NCI-H1092 (cell line): ENCODE results near the gene DNAH9.

Source experiments
- DNase-seq: peaks from one replicate; lab custom pipeline; 2025; lab: John Stamatoyannopoulos, UW

Gene DNAH9

GRCh38 chr17:11747441-11747840, 149.2 kb downstream of the DNAH9 start:
- no peak for DNase-seq

GRCh38 chr17:11757815-11758214, 159.5 kb downstream of the DNAH9 start:
- DNase-seq = no peak

DNA sequence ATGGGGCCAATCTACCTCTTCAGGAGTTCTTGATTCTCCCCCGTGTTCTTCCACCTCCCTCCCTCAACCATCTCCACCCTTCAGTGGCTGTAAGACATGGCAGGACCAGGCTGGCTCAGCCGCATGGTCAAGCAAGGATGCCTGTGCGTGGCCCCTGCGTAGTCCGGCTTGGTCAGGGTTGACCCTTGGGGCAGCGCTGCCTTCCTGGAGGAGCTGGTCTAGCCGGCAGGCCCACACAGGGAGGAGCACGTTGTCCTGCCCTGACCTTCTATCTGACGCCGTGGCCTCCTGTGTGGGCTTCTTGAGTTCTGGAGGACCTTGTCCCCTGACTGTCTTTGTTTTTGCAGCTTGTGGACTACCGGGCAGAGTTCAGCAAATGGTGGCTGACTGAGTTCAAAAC, 169.8 kb downstream of the DNAH9 start:
- DNase-seq = no peak

GRCh38 chr17:11768981-11769380, 170.7 kb downstream of the DNAH9 start:
- no peak for DNase-seq

DNA sequence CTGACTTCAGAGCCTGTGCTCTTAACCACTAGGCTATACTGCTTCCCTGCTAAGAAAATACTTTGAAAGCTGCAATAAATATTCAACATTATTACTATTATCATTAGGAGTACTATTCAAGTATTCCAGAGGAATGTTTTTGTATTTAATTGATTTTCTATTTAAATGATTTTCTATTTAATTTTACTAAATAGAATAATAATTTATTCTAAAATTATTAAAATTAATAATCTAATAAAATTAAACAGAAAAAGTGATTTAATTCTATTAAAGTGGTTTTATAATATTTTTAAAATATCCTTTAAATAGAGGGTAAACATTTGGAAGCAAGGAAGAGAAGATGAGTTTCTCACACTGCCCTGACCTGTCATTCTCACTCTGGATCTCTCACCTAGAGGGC, 173.8 kb downstream of the DNAH9 start:
- no peak for DNase-seq

- no peak for DNase-seq
These were observed 181.6 kb downstream of the DNAH9 start for GRCh38 chr17:11779892-11780291.

GRCh38 chr17:11780621-11781020, 182.4 kb downstream of the DNAH9 start:
- no peak for DNase-seq

DNA sequence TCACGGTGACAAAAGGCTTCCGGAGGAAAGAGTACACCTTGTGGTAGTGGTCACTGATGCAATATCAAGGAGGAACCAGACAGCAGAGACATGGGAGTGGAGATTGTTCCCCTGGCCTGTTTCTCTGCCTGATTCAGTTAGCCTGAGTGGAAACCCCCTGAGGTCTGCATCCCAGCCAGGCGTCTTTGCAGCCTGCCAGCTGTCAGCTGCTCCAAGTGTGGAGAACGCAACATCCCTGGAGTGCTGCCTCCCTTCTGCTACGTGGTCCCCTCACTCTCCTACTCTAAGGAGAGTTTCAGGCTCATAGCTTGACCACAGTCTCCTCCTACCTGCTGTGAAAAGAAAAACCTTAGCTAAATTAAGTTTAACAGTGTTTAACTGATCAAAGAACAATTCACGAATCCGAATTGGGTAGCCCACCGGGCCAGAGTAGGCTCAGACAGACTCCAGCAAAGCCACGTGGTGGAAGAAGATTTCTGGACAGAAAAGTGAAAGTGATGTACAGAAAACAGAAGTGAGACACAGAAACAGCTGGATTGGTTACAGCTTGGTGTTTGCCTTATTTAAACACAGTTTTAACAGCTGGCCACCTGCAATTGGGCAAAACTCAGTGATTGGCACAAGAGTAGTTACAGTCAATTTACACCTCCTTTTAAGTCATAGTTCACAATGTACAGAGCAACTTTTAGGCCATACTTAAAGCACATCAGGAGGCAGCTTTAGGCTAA, 188.6 kb downstream of the DNAH9 start:
- DNase-seq = no peak

- no peak for DNase-seq
These were observed 197.6 kb downstream of the DNAH9 start for GRCh38 chr17:11795906-11796305.

DNA sequence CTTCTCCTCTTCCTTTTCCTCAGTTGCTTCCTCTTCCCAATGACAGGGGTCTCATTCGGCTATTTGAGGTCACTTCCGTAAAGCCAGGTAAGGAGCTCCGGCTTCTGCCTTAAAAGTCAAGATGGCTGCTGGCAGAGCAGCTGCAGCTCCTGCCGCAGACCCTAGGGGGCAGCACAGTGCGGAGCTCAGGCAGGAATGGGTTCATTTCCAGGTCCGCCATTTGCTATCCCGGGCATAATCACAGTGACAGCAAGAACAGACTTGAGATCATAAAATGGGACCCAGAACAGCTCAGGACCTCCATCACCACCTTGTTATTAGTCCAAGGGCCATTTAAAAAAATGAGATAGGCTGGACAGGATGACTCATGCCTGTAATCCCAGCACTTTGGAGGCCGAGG, 199.5 kb downstream of the DNAH9 start:
- DNase-seq = no peak

DNA sequence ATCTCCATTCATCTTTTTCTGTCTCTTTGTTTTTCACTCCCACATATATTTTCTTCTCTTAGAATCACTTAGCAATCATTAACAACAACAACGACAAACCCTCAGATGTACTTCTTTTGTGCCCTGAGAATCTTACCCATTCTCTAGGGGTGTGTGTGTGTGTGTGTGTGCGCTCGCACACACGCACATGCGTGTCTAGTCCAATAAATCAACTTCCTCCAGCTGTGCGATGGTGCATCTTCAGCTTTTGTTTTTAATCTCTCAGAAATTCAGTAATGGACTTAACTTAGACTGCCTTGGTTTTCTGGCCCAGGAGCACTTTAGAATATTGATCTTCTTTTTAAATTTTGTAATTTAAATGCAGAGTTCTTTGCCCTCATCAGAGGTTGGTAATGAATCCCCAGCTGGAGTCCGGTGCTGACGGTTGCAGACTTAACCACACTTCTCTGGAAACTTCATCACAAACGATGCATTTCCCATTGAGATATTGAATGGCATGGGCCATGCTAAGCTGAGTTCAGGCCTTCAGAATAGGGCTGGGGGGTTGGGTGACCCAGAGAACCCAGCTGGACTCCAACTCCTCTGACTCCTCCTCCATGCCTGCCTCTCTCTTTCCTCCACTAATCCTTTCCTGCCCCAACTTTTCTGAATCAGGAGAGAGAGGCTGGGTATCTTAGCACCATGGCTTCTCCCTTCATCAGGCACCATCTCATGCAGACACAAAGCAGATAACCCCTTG, 205.1 kb downstream of the DNAH9 start:
- no peak for DNase-seq

DNA sequence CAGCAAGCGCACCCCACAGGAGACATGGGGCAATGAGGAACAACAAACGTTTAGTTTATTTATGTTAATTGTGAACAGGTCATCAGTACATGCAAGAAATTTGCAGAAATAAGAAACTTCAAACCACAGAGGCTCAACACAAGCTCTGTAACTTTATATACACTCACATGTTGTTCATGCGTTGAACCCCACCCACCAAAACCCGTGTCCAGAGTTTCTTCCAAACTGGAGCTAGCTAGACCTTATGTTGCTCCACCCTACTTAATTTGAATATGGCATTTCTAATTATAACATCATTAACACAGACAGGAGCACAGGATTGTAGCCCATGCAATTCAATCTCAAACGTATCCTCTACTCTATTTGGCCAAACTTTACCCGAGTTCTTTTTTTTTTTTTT, 206.9 kb downstream of the DNAH9 start:
- DNase-seq = no peak

- DNase-seq = no peak
These were observed 207.7 kb downstream of the DNAH9 start for GRCh38 chr17:11805952-11806351.

DNA sequence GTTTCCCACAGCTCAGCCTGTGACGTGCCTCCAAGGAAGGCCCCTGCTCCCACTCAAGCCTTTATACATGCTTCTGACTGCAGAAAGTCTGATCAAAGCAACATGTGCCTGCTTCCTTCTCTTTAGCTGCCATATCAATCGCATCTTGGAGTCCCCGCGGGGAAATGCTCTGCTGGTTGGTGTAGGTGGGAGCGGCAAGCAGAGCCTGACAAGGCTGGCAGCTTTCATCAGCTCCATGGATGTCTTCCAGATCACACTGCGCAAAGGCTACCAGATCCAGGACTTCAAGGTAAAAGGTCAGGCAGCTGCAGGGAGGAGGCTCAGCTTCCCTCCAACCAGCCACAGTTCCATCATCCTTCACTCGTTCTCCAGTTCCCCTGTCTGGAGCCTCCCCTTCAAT, 209.3 kb downstream of the DNAH9 start:
- DNase-seq = no peak

- no peak for DNase-seq
These were observed 215.0 kb downstream of the DNAH9 start for GRCh38 chr17:11813278-11813677.

DNA sequence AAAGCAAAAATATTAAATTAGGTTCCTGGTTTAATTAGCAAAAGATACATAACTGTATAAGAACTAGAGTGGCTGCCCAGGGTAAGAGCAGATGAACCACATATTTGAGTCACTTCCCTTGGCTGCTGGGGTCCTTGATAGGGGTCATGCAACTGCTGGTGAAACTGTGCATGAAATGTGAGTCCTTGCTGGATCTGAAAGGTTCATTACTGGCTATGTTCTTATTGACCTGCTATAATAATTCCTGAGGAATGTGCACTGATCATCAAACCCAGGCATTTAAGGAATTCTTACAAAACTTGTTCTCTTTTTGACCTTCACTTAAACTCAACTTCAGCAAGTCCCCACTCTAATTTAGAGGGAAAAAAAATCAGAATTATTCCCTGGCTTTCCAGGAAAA, 215.6 kb downstream of the DNAH9 start:
- no peak for DNase-seq

- DNase-seq = no peak
These were observed 216.5 kb downstream of the DNAH9 start for GRCh38 chr17:11814655-11815262.

GRCh38 chr17:11816409-11816808, 218.1 kb downstream of the DNAH9 start:
- DNase-seq = no peak

- no peak for DNase-seq
These were observed 225.6 kb downstream of the DNAH9 start for GRCh38 chr17:11823862-11824261.

- no peak for DNase-seq
These were observed 227.4 kb downstream of the DNAH9 start for GRCh38 chr17:11825572-11826209.

- DNase-seq = no peak
These were observed 234.3 kb downstream of the DNAH9 start for GRCh38 chr17:11832401-11833137.

GRCh38 chr17:11836508-11836907, 238.2 kb downstream of the DNAH9 start:
- no peak for DNase-seq
